Superior temporal gyrus (tissue), 1 donor: ENCODE measurements around the gene SENP7.
"Not testable (repeated sequence)": the region's sequence is repeated elsewhere in the genome, so short reads cannot be mapped to it uniquely, and the experiment has no call there.

Source experiments
- DNase-seq: peaks from one replicate; pipeline ENCODE4 v3.0.0-alpha.2; 2016; ENCODE audit errors: extremely low spot score

The SENP7 gene

DNA sequence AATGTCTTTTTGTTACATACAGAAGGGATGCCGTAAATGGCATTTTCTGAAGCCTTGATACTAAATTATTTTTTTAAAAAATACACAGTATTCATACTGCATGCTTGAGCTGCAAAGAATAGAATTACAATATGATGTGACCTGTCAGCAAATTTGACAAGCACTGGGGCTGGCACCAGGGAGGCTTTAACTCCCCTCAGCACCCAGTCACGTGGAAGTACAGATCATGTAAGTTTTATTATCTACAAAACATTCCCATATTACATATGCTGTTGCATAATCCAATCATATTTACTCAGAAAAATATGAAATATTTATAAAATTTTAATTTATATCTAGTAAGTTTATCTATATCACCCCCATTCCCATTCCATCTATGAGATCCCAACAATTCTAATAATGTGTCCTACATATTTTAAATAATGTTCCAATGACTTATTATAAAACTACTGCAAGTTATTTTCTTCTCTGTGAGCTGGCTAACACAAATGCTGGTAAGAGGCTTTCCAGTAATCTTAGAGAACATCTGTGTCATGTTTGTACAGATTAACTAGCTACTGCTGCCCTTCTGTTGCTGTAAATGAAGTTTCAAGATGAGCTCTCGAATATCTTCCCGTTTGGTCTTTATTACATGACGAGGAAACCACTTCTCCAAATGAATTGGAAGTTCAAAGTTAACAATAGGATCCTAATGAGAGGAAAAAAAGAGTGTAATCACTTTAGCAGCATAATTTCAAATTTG lies 187.4 kb downstream of the SENP7 start:
- no peak for DNase-seq

GRCh38 chr3:101320475-101320874 lies 192.5 kb downstream of the SENP7 start, which contains the start of gene IMPG2:
Gene IMPG2, minus strand, starts transcription at chr3:101320575. Its CDS starts 203 bp downstream, at chr3:101320372.
- no peak for DNase-seq

DNA sequence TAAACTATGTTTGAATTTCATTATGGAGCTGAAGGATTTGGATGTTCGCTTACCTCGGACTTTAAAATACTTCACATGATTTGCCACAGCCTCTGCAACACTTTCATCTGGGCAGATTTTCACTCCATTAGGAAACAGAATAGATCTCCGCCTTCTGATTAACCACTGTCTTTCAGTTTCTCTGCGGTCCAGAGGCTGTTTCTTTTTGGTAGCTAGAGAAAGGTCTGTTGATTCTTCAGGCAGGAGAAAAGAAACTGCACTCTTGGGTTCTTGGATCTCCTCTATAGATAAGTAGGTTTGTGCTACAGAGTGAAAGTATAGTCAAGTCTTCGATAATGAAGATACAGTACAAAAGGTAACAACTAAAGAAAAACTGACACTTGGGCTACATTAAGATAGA lies 193.5 kb downstream of the SENP7 start:
- no peak for DNase-seq

DNA sequence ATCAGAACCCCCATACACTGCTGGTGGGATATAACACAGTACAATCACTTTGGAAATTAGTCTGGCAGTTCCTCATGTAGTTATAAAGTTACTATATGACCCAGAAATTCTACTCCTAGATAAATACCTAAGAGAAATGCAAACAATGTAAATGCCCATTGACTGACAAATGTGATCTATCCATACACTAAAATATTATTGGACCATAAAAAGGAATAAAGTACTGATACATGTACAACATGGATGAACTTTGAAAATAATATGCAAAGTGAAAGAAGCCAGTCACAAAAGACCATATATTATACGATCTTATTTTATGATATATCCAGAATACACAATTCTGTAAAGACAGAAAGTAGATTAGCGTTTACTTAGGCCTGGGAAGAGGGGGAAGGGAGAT lies 200.5 kb downstream of the SENP7 start:
- DNase-seq: no peak

GRCh38 chr3:101311676-101312075 lies 201.3 kb downstream of the SENP7 start:
- DNase-seq: no peak

DNA sequence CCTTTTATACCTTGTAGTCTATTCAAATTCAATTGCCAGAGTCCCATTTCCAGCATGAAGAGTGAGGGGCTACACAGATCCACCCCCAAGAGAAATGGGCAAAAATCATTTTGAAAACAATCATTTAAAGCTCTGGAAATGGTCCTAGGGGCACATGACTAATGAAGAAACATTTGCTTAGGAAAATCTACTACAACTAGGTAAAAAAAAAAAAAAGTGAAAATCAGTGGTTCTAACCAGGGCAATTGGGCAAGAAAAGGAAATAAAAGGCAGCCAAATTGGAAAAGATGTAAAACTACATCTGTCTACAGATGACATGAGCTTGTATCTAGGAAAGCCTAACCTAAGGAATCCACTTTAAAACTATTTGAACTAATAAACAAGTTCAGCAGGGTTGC lies 202.0 kb downstream of the SENP7 start:
- DNase-seq: no peak

DNA sequence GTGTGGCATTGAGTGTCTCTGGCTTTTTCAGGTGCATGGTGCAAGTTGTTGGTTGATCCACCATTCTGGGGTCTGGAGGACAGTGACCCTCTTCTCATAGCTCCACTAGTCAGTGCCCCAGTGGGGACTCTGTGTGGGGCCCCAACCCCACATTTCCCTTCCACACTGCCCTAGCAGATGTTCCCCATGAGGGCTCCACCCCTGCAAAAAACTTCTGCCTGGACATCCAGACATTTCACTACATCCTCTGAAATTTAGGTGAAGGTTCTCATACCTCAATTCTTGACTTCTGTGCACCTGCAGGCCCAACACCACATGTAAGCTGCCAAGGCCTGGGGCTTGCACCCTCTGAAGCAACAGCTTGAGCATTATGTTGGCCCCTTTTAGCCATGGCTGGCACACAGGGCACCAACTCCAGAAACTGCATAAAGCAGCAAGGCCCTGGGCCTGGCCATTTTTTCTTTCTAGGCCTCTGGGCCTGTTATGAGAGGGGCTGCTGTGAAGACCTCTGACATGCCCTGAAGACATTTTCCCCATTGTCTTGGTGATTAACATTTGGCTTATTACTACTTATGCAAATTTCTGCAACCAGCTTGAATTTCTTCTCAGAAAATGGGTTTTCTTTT lies 204.8 kb downstream of the SENP7 start:
- DNase-seq: not testable (repeated sequence)

- no peak for DNase-seq
Observed at GRCh38 chr3:101303836-101304235, 209.2 kb downstream of the SENP7 start.

GRCh38 chr3:101303089-101303731 lies 209.8 kb downstream of the SENP7 start:
- DNase-seq: no peak

GRCh38 chr3:101300073-101300472 lies 212.9 kb downstream of the SENP7 start:
- DNase-seq: no peak

GRCh38 chr3:101292027-101292426 lies 221.0 kb downstream of the SENP7 start:
- no peak for DNase-seq

GRCh38 chr3:101288294-101288693 lies 224.7 kb downstream of the SENP7 start:
- DNase-seq: no peak

DNA sequence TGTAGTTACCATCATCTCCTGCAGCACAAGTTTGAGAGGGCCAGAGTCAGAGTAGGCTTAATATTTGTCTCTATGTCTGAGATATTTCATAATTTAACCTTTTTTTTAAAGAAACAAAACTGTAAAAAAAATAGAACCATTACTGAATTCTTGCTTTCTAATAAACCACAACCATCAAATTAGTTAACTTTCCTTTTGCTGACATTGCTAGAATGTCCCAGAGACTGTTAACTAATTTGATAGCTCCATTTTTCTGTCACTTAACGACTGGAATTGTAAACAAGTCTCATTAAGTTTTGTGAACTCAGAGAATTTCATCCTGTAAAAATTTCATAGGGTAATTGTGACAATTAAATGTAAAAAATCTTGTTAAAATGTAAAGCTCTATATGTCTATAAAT lies 228.3 kb downstream of the SENP7 start:
- no peak for DNase-seq

GRCh38 chr3:101281521-101282030 lies 231.4 kb downstream of the SENP7 start:
- no peak for DNase-seq

- no peak for DNase-seq
Observed at GRCh38 chr3:101279765-101280385, 233.1 kb downstream of the SENP7 start.

DNA sequence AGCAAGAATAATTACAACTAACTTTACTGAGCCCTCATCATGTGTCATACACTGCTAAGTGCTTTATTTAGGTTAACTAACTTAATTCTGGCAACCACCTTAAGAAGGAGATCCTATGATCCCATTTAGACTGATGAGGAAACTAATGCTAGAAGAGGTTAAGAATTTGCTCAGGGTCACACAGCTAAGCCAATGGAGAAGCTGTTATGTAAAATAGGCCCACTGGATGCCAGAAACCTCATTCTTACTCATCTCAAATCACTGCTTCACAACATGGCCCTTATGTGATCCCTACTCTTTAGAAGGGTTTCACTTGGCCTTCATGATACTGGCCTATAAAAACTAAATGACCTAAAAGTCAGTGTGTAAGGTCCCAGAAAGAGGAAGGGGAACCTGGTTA lies 233.8 kb downstream of the SENP7 start:
- DNase-seq: no peak

DNA sequence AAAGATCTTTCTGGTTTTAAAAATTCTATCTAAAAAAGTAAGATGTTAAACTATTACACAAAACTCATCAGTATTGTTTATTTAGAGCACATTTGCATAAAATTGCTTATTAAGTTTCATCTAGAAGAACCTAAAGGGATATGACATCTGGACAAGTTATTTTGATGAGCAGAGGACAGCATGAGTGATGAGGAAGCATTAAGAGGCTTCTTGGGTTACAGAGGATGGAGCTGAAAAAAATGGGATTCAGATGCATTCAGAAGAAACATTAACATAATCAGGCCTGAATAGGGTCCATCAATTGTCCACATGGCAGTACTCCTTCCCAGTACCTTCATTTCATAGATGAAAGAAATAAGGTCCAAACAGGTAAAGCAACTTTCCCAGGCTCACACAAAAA lies 234.3 kb downstream of the SENP7 start:
- DNase-seq: no peak
